K562 (cell line): ENCODE measurements around the gene TRIM40. TPM values are rescaled to one million over a fixed set of nuclear protein-coding genes. Genes with fewer than 3 reads are reported as not detected.

ENCODE experiments used
- ATAC-seq: fragments of 200-7000 bp; cut with Tn5 transposase; 3 replicates; pipeline ENCODE4 v1.9.1; 2020; ENCODE audit warnings: moderate library complexity
- BruUV-seq: library from RNA; stranded (reverse); fragments of 400-500 nt; replicated peaks from 2 replicates; lab custom pipeline; 2021; lab: Mats Ljungman, UMichigan
- CTCF ChIA-PET: fragments of 300-600 bp; formaldehyde crosslinking; extraction: SDS; loops from one replicate; lab custom pipeline; 2021; ENCODE audit warnings: low intra/inter-chr PET ratio; lab: Yijun Ruan, JAX
- POLR2A ChIA-PET: fragments of 300-600, 350-650 bp; sonication (Branson Sonifier 250); formaldehyde crosslinking; extraction: SDS; loops from one replicate; lab custom pipeline; 2021; ENCODE audit warnings: antibody characterized with exemption, inconsistent platforms; lab: Yijun Ruan, JAX
- DNase-seq, 4 experiments: peaks; one replicate each; pipeline versions ENCODE4 v3.0.0 to v3.0.0-alpha.2; 2011 to 2018; ENCODE audit warnings: low spot score in 3 of 4, mixed read lengths in 3 of 4; ENCODE audit errors: extremely low read depth in 1 of 4
- FAIRE-seq: peaks from 2 replicates; lab custom pipeline; 2011; peaks lifted over from hg19 to GRCh38; lab: Jason Lieb, UNC
- H2AFZ ChIP-seq: 2 replicates; pipeline ENCODE4 v1.6.0; 2011; ENCODE audit warnings: low read depth, low read length, control low read depth, inconsistent platforms
- H3K27ac ChIP-seq: fragments of 200-600 bp; 3 replicates; pipeline ENCODE4 v1.8.0; 2011; ENCODE audit warnings: low read depth, mild to moderate bottlenecking, control low read depth, inconsistent platforms, low read length, moderate library complexity, mixed read lengths; ENCODE audit errors: extremely low read depth
- H3K27me3 ChIP-seq, 2 experiments: fragments of 300-600 bp in 1 of 2; 2 replicates in 1 of 2; 3 replicates in 1 of 2; pipeline versions ENCODE4 v1.6.0 to v1.8.0; 2011; ENCODE audit warnings: inconsistent platforms in 2 of 2, low read length in 2 of 2, mild to moderate bottlenecking in 1 of 2, mixed read lengths in 1 of 2, moderate library complexity in 1 of 2; ENCODE audit not compliant: control insufficient read depth in 2 of 2, insufficient read depth in 2 of 2
- H3K36me3 ChIP-seq: fragments of 300-600 bp; 3 replicates; pipeline ENCODE4 v1.8.0; 2011; ENCODE audit warnings: mild to moderate bottlenecking, low read length, inconsistent platforms; ENCODE audit not compliant: control insufficient read depth, insufficient read depth
- H3K4me1 ChIP-seq, 2 experiments: fragments of 200-600 bp in 1 of 2; replicated peaks in 1 of 2; 2 replicates in 1 of 2; 3 replicates in 1 of 2; pipeline versions ENCODE4 v1.5.1 to v1.8.0; 2011; ENCODE audit warnings: inconsistent platforms in 2 of 2, low read length in 2 of 2, mild to moderate bottlenecking in 1 of 2, mixed read lengths in 1 of 2, moderate library complexity in 1 of 2; ENCODE audit not compliant: control insufficient read depth in 2 of 2, insufficient read depth in 2 of 2
- H3K4me2 ChIP-seq: 2 replicates; pipeline ENCODE4 v1.6.1; 2011; ENCODE audit warnings: low read length, control low read depth, inconsistent platforms, mixed read lengths; ENCODE audit not compliant: insufficient read depth
- H3K4me3 ChIP-seq: fragments of 200-600 bp; sonication (generic), shearing (Covaris generic); 2 replicates; pipeline ENCODE4 v1.5.1; 2016; ENCODE audit warnings: control low read depth, inconsistent platforms
- H3K79me2 ChIP-seq: fragments of 200-600 bp; 3 replicates; pipeline ENCODE4 v1.8.0; 2011; ENCODE audit warnings: low read length, inconsistent platforms; ENCODE audit not compliant: control insufficient read depth, insufficient read depth
- H3K9ac ChIP-seq, 2 experiments: 2 replicates each; pipeline versions ENCODE4 v1.6.0 to v1.6.1; 2011; ENCODE audit warnings: low read depth in 2 of 2, low read length in 2 of 2, control low read depth in 1 of 2, inconsistent platforms in 1 of 2, mild to moderate bottlenecking in 1 of 2, mixed read lengths in 1 of 2; ENCODE audit not compliant: insufficient read depth in 1 of 2
- H3K9me1 ChIP-seq: one replicate; pipeline ENCODE4 v1.6.0; 2011; ENCODE audit warnings: inconsistent platforms, mild to moderate bottlenecking, low read length, moderate library complexity; ENCODE audit not compliant: control insufficient read depth, insufficient read depth
- H3K9me3 ChIP-seq: replicated peaks from 2 replicates; pipeline ENCODE4 v1.5.1; 2011; ENCODE audit warnings: low read depth, low read length, inconsistent platforms; ENCODE audit not compliant: control insufficient read depth, insufficient read depth
- H4K20me1 ChIP-seq: replicated peaks from 2 replicates; pipeline ENCODE4 v1.6.1; 2011; ENCODE audit warnings: low read length, inconsistent platforms, mixed read lengths; ENCODE audit not compliant: control insufficient read depth, insufficient read depth
- GABPB1 ChIP-seq: sonication (generic); formaldehyde crosslinking; IDR thresholded peaks from 2 replicates; pipeline ENCODE4 v1.8.0; 2022; ENCODE audit warnings: mild to moderate bottlenecking, missing genetic modification reagents
- NFIC ChIP-seq: fragments of 450-650 bp; IDR thresholded peaks from 2 replicates; pipeline ENCODE4 v1.6.1; 2017; ENCODE audit warnings: mild to moderate bottlenecking, inconsistent platforms
- NR2C2 ChIP-seq, 2 experiments: fragments of 200-800 bp in 1 of 2; sonication (Bioruptor generic) in 1 of 2; sonication (generic) in 1 of 2; formaldehyde crosslinking in 1 of 2; IDR thresholded peaks; 2 replicates each; pipeline versions ENCODE4 v1.6.1 to v1.8.0; 2016 to 2022; ENCODE audit warnings: mild to moderate bottlenecking in 1 of 2, missing compliant biosample characterization in 1 of 2, missing genetic modification characterization in 1 of 2, missing genetic modification reagents in 1 of 2
- TEAD4 ChIP-seq, 2 experiments: sonication (generic) in 1 of 2; formaldehyde crosslinking in 1 of 2; IDR thresholded peaks; 2 replicates each; pipeline versions ENCODE4 v1.6.1 to v1.8.0; 2012 to 2022; ENCODE audit warnings: borderline replicate concordance in 1 of 2, inconsistent platforms in 1 of 2, low read length in 1 of 2, mild to moderate bottlenecking in 1 of 2, missing genetic modification reagents in 1 of 2
- WGBS: fragments of 100-300 bp; shearing (Covaris generic); methylation state at CpG from one replicate; pipeline ENCODE4 v1.1.6; 2016; ENCODE audit warnings: low coverage, mixed read lengths; ENCODE audit not compliant: insufficient coverage; ENCODE audit errors: missing lambda C conversion rate; 5-methylcytosine and 5-hydroxymethylcytosine counted together
- in situ Hi-C: fragments of 300-500 bp; cut with MboI; formaldehyde crosslinking; loops from 4 replicates; pipeline ENCODE4 v1.15.0; 2018; ENCODE audit warnings: inconsistent platforms, mixed read lengths
- intact Hi-C: fragments of 100-400 bp; cut with micrococcal nuclease; formaldehyde crosslinking; loops from 2 replicates; pipeline ENCODE4 v1.14.2; 2022
- polyA plus RNA-seq, 8 experiments: library from polyadenylated mRNA; depleted of rRNA in 4 of 8; stranded (reverse) in 5 of 8; unstranded in 3 of 8; fragments of >200 nt; fragmentation: Nextera tagmentation in 2 of 8; fragmentation: Illumina TruSeq in 1 of 8; extraction: Ambion mirVana in 2 of 8; extraction: Trizol in 1 of 8; gene quantifications; 2 replicates each; pipeline versions ENCODE4 v1.2.1 to v1.2.3, GENCODE V29; 2011 to 2014; ENCODE audit warnings: inconsistent platforms in 1 of 8, missing spikeins in 1 of 8
- total RNA-seq, 7 experiments: library from RNA; depleted of rRNA in 6 of 7; stranded (reverse); fragments of >200 nt in 6 of 7; fragmentation: Illumina TruSeq in 2 of 7; extraction: Trizol in 2 of 7; gene quantifications; 2 replicates each; pipeline versions ENCODE4 v1.2.1 to v1.2.3, GENCODE V29; 2011 to 2021; ENCODE audit warnings: low replicate concordance in 1 of 7

Gene TRIM40
- total and polyA plus RNA-seq, 9 of the 15 experiments (the other 6 are each of a cell fraction or from before 2014, with no cell fraction given) = 0.04 to 0.08 TPM; not detected in 7

GRCh38 chr6:30152016-30152673 is 16.2 kb downstream of the TRIM40 start:
- Histone ChIP-seq H4K20me1 (no peaks in the 10 kb centered on the region), H3K27ac (0 out of 3 replicates have a peak overlapping the region, but pooled peaks have one; percentile 1), H3K79me2 (no peaks in the 10 kb centered on the region), H3K9ac (no peak overlapping the region), H3K4me2 (no peak overlapping the region), H2AFZ (peak overlapping the region; percentile 56; the same call in 1 of the 2 replicates), H3K27me3 (peaks cover 2 to 27% of the 10 kb centered on the region in 2 experiments; a peak in 2 of 5 replicates), H3K9me3 (no peaks in the 10 kb centered on the region), H3K9me1 (no peaks in the 10 kb centered on the region), H3K4me3 (no peak overlapping the region), H3K36me3 (no peaks in the 10 kb centered on the region), H3K4me1 (peaks cover 4 to 34% of the 10 kb centered on the region in 2 experiments)
- FAIRE-seq = no peak
- in situ Hi-C loops = no loop called here
- intact Hi-C loops = no loop called here
- POLR2A ChIA-PET = interaction anchor here (0.6 to 1.0 kb wide), 2 partner anchors 10 to 330 kb away, joined by 3 to 4 read pairs; no protein-coding TSS in a partner anchor
- peak; percentile 19; the same call in 1 of the 3 replicates for ATAC-seq
- BruUV-seq = no TSS peak
- TF ChIP-seq GABPB1 (no peak), NFIC (peak; percentile 40), TEAD4 (IDR thresholded peaks at IDR 0.05; ENCODE audit: low read length) (peak; percentile 4; the same call in 1 of the 2 replicates), TEAD4 (CRISPR knock-in tag; IDR thresholded peaks at IDR 0.05; ENCODE audit: borderline replicate concordance) (no peak), NR2C2 (CRISPR knock-in tag; IDR thresholded peaks at IDR 0.05) (no peak), NR2C2 (tag; IDR thresholded peaks at IDR 0.05) (0 out of 2 replicates have a peak, but pooled peaks have one; percentile 18)
- peak in 1 of 4 experiments; percentile 25 for DNase-seq
- WGBS = 11% methylated on average over 4 of the region's 4 CpGs
- CTCF ChIA-PET = interaction anchor here (0.6 to 0.7 kb wide), 2 partner anchors 18 to 91 kb away, joined by 4 to 5 read pairs; no protein-coding TSS in a partner anchor
